Bronchial epithelial cell (primary cell): Measurements from ENCODE around the gene WASF3. TPM values are rescaled to one million over a fixed set of nuclear protein-coding genes. Genes with fewer than 3 reads are reported as not detected.

ENCODE experiments used
- DNase-seq: peaks from one replicate; pipeline ENCODE4 v3.0.0-alpha.2; 2010; ENCODE audit warnings: low read depth
- FAIRE-seq: peaks from 2 replicates; lab custom pipeline; 2011; peaks lifted over from hg19 to GRCh38; lab: Jason Lieb, UNC
- H3K27me3 ChIP-seq: 2 replicates; pipeline ENCODE4 v1.5.1; 2011; ENCODE audit warnings: low read length; ENCODE audit not compliant: control insufficient read depth, insufficient read depth
- H3K36me3 ChIP-seq: 2 replicates; pipeline ENCODE4 v1.5.1; 2011; ENCODE audit warnings: low read length; ENCODE audit not compliant: control insufficient read depth, insufficient read depth
- H3K4me3 ChIP-seq: 2 replicates; pipeline ENCODE4 v1.5.1; 2011; ENCODE audit warnings: mild to moderate bottlenecking, low read depth, low read length, control low read depth
- CTCF ChIP-seq: IDR thresholded peaks from 2 replicates; pipeline ENCODE4 v1.5.1; 2011; ENCODE audit warnings: mild to moderate bottlenecking, moderate library complexity, low read length, control low read depth, inconsistent platforms; ENCODE audit not compliant: insufficient read depth, severe bottlenecking
- total RNA-seq: library from RNA; depleted of rRNA; stranded (reverse); fragments of >200 nt; gene quantifications from 2 replicates; pipeline ENCODE4 v1.2.1, GENCODE V29; 2014

WASF3 gene
- total RNA-seq, 1 donor from 2014 or later, result 4.5 TPM

DNA sequence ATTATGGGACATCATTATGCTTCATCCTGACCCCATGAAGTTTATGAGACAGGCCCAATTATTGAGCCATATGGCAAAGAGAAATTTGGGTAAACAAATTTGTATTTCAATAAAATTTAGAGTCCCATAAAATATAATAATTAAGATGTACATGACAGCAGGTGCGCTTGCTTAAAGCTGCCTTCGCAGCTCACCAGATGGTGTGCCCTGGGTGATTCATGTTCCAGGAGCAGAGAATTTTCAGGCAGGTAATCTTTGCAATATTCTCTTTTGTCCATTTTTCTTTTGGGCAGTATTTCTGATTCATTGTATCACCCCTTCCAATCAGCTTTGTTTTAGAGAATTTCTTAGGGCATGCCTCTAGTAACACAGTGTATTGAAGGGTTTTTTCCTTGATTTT lies 39.5 kb upstream of the WASF3 start:
- peaks cover 4% of the 10 kb centered on the region for H3K27me3 ChIP-seq
- no peak for DNase-seq
- FAIRE-seq, result no peak

GRCh38 chr13:26518451-26518959 lies 39.0 kb upstream of the WASF3 start:
- DNase-seq (no peak), FAIRE-seq (no peak)
- no peaks in the 10 kb centered on the region for H3K36me3 ChIP-seq
- H3K4me3 ChIP-seq, result no peak overlapping the region
- H3K27me3 ChIP-seq, result peaks cover 4% of the 10 kb centered on the region
- no peak for TF ChIP-seq CTCF

More for the DNA sequence above, 39.5 kb upstream of the WASF3 start:
- H3K4me3 ChIP-seq, result no peak overlapping the region
- no peaks in the 10 kb centered on the region for H3K36me3 ChIP-seq
- TF ChIP-seq CTCF, result no peak

DNA sequence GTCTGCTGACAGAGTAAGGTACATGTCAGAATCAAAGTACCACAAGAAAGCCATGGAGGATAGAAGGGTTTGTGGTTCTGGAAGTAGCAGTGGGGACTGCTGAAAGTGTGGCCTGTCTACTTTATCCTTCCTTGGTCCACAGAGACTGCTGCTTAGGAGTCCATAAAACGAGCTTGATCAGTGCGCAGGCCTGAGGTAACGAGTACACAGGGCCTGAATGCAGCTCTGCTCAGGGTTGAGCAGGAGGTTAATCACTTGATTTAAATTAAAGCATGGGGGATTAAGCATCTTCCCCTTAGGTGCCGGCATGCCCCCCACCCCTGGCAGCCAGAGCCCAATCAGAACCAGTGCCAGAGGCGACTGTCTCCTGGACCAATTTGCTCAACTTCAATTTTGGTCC lies 34.9 kb upstream of the WASF3 start:
- no peak for TF ChIP-seq CTCF

GRCh38 chr13:26523007-26523406 lies 34.5 kb upstream of the WASF3 start:
- TF ChIP-seq CTCF, result no peak
- DNase-seq (no peak), FAIRE-seq (no peak)
- Histone ChIP-seq H3K36me3 (no peaks in the 10 kb centered on the region), H3K27me3 (no peaks in the 10 kb centered on the region), H3K4me3 (no peak overlapping the region)

More for the DNA sequence above, 34.9 kb upstream of the WASF3 start:
- FAIRE-seq, result peak; percentile 55
- Histone ChIP-seq H3K36me3 (no peaks in the 10 kb centered on the region), H3K4me3 (no peak overlapping the region), H3K27me3 (no peaks in the 10 kb centered on the region)
- no peak for DNase-seq

DNA sequence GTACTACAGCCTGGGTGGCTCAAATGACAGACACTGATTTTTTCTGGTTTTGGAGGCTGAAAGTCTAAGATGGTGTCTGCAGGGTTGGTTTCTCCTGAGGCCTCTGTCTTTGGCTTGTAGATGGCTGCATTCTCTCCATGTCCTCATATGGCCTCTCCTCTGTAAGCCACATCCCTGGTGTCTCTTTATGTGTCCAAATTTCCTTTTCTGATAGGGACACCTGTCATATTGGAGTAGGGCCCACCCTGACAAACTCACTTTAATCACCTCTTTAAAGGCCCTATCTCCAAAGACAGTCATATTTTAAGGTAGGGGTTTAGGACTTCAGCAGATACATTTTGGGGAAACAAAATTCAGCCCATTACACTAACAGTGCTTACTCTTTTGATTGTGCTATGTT lies 32.0 kb upstream of the WASF3 start:
- FAIRE-seq (no peak), DNase-seq (no peak)
- Histone ChIP-seq H3K36me3 (no peaks in the 10 kb centered on the region), H3K27me3 (no peaks in the 10 kb centered on the region), H3K4me3 (no peak overlapping the region)
- TF ChIP-seq CTCF, result no peak

GRCh38 chr13:26526702-26527216 lies 30.7 kb upstream of the WASF3 start:
- Histone ChIP-seq H3K36me3 (no peaks in the 10 kb centered on the region), H3K27me3 (no peaks in the 10 kb centered on the region), H3K4me3 (no peak overlapping the region)
- FAIRE-seq (no peak), DNase-seq (no peak)
- TF ChIP-seq CTCF, result no peak
